Measurements from ENCODE around the gene VGLL4. TPM values are rescaled to one million over a fixed set of nuclear protein-coding genes. Genes with fewer than 3 reads are reported as not detected.
"Not testable (repeated sequence)": the region's sequence is repeated elsewhere in the genome, so short reads cannot be mapped to it uniquely, and the experiment has no call there.

Gene VGLL4
- total RNA-seq, 1 experiment from 2014 or later: 52.2 TPM

DNA sequence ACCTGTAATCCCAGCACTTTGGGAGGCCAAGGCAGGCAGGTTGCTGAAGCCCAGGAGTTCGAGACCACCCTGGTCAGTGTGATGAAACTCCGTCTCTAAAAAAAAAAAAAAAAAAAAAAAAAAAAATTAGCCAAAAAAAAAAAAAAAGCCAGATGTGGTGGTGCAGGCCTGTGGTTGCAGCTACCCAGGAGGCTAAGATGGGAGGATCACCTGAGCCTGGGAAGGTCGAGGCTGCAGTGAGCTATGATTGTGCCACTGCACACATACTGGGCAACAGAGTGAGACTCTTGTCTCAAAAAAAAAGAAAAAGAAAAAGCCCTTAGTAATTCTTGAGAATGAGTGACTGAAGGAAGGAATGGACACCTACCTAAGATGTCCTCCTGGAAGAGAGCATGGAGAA is 105.1 kb downstream of the VGLL4 start:
- DNase-seq (ENCODE audit: extremely low read depth, low read depth): no peak

GRCh38 chr3:11536936-11537612 is 106.6 kb downstream of the VGLL4 start:
- no peak for DNase-seq (ENCODE audit: extremely low read depth, low read depth)

DNA sequence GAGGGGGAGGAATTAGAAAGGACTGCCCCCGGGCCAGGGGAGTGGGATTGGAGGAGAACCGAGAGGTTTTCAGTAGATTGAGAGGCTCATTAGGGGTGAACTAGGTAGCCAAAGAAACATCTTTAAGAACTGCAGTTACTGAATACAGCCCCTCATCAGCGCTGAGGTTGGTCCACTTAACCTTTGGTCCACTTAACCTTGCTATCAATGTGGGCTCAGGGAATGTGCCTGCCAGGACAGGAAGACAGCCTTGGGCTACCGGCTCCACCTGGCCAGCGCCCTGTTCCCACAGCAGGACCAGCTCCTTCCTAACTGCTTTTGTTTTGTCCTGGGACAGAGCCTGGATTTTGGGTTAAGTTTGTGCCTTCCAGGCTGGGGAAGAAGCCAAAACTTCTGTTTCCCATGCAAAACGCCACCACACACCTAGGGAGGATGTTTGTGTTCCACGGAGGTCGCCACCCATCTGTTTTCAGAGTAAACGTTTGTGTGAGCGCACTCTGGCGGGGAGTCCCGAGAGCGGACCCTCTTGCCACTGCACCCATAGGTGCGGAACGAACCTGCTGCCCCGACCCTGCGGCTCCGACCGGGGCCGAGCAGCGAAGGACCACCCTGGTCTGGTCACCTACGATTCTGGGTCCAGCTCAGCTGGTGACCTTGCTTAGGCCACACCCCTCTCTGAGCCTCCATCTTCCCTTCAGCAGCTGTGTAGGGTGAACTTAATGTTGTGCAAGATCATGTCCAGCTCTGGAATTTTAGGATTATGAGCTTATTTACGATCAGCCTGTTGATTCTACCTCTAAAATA is 107.4 kb downstream of the VGLL4 start:
- DNase-seq (ENCODE audit: extremely low read depth, low read depth): no peak

- DNase-seq (ENCODE audit: extremely low read depth, low read depth): no peak
These were observed 108.3 kb downstream of the VGLL4 start for GRCh38 chr3:11535243-11535960.

DNA sequence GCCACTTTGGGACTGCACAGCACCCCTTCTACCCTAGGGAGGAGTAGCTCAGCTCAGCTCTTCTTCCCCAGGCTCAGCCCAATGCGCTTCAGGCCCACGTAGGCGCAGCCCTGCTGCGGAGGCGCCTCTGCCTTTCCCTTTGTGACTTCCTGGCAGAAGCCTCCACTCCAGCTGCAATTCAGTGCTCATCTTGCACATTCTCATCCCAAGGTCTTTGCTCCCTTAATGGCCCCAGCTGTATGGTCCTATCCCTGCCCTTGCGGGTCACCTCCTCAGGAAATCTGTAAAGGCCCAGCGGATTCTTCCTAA is 109.0 kb downstream of the VGLL4 start:
- DNase-seq (ENCODE audit: extremely low read depth, low read depth): no peak

DNA sequence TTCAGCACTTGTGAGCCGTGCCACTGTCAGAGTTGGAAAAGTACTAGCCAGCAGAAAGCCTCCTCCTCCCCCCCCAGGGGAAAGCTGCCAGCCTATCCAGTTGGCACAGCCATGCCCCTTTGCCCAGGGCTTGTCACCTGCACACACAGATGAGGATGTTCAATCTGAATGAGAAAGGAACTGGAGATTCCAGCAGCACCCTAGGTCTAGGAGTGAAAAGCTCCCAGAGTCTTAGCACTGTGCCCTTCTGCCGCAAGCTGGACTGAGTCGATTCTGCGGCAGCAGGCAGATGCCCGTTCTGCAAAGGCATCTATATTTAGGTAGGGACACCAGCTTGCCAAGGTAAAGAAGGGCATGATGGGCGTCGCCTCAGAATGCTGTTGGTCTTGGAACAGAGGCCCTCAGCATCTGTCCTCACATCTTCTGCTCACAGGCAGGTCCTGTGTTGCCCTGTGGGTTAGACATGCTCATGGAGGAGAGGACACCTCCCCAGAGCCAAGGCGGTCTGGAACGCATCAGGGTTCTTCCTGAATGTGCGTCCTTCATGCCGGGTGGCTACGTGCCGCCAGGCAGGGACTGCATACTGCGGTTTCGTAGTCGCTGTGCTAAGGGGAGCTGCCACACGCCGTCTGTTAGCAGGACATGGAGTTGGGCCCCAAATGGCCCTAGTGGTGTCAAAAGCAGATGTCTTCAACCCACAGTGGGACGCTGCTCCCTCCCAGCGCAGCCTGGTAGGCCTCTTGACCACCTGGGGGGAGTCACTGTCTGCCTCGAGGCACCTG is 109.5 kb downstream of the VGLL4 start:
- DNase-seq (ENCODE audit: extremely low read depth, low read depth): no peak

DNA sequence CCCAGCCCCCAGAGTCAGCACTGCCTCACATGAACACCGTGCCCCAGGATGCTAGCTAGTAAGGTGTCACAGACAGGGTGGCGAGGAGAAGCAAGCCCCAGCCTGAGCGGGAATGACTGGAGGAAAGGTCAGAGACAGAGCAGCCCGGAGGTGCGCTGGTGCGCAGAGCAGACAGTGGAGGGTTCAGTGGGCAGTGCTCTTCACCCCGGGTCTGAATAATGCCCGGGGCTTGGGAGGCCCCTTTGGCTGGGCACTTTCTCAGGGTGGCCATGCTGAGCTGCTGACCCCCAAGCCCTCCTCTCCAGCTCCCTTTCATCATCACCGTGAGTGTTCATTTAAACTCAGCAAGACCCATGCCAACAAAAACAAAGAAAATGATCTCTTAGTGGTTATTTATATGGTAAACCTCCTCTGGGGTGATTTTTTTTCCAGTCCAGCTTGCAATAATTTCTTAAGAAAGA is 110.8 kb downstream of the VGLL4 start:
- DNase-seq (ENCODE audit: extremely low read depth, low read depth): no peak

DNA sequence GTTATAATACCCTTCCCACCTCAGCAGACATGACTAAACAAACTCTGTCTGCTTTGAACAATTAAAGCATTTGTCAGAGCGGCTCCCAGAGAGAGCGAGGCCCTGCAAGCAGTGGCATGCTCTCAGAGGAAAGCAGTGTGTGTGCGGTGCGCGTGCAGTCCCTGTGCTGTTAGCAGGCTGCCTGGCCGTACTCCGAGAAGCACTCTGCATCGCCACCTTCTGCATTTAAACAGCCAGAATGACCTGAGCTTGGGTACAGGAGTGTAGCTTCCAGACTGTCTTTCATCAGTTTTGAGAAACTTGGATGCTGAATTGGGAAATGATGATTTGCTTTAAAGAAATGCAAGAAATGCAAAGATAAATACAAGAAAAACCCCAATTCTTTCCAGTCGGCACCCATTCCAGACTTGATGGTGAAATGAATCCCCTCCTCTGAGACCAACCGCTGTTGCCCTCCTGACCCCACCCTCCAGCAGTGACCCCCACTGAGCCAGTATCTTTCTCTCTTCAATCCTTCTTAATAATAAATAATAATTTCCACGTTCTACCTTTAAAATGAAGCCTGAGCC is 113.5 kb downstream of the VGLL4 start:
- DNase-seq (ENCODE audit: extremely low read depth, low read depth): no peak

GRCh38 chr3:11529281-11529680 is 114.4 kb downstream of the VGLL4 start:
- DNase-seq (ENCODE audit: extremely low read depth, low read depth): no peak

DNA sequence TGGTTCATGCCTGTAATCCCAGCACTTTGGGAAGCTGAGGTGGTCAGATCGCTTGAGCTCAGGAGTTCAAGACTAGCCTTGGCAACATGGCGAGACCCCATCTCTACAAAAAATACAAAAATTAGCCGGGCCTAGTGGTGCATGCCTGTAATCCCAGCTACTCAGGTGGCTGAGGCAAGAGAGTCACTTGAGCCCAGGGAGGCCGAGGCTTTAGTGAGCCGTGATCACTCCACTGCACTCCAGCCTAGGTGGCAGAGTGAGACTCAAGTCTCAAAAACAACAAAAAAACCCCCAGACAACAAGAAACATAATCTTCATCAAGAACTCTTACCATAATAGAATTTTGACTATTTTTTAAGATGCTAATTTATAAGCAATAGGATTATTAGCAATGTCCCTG is 117.6 kb downstream of the VGLL4 start:
- DNase-seq (ENCODE audit: extremely low read depth, low read depth): not testable (repeated sequence)

GRCh38 chr3:11523572-11524101 is 120.1 kb downstream of the VGLL4 start:
- DNase-seq (ENCODE audit: extremely low read depth, low read depth): no peak

DNA sequence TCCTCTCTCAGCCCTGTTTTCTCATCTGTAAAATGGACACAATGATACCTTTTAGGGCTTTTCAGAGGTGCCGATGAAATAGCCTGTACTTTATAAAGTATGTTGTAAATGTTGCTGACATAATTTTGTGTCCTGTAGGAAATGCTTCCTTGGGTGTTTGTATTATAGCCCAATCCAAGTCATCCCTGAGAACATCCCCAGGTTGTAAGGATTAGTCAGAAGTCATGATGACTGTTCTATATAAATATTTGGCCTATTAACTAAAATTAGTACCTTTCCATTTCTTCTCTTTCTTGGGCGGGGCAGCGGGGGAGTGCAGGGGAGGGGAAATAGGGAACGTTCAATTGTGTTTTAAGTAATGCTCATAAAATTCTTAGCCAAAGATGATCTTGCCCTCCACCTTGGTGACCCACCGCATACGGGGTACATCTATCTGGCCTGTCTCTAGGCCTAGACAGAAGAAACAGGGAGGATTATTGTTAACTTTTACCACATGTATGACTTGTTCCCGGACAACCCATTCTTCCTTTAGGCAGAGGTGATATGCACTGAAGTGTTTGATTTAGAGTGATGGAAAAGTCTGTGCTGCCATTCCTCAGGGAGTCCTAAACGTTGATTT is 120.7 kb downstream of the VGLL4 start:
- DNase-seq (ENCODE audit: extremely low read depth, low read depth): no peak

- no peak for DNase-seq (ENCODE audit: extremely low read depth, low read depth)
These were observed 121.4 kb downstream of the VGLL4 start for GRCh38 chr3:11522398-11522715.

GRCh38 chr3:11521167-11521566 is 122.5 kb downstream of the VGLL4 start:
- no peak for DNase-seq (ENCODE audit: extremely low read depth, low read depth)

- DNase-seq (ENCODE audit: extremely low read depth, low read depth): no peak
These were observed 126.1 kb downstream of the VGLL4 start for GRCh38 chr3:11517601-11518000.

DNA sequence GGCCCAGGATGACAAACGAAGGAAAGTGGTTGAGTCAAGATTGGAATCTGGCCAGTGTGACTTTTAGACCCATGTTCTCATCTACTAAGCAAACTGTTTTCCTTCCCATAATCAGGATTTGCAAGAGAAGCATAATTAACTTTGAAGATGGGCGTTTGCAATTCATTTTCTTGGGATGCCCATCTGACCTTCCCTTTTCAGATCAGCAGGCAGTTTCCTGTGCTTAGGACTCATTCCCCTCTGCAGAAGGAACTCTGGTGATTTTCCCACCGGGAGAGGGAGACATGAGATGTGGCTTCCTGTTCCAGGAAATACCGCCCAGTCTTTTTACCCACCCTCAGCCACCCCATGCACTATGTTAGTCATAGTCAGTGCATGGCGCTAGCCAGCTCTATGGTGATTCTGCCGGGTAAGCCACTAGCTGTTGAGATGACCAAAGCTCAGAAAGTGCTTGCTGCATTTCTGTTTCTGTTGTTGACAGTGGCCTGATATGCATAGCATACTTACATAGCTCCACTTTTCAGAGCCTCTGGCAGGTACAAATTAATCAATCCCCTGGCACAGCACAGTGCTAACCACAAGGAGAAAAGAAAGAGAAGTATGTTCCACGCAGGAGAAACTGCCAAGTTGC is 129.4 kb downstream of the VGLL4 start:
- DNase-seq (ENCODE audit: extremely low read depth, low read depth): no peak

DNA sequence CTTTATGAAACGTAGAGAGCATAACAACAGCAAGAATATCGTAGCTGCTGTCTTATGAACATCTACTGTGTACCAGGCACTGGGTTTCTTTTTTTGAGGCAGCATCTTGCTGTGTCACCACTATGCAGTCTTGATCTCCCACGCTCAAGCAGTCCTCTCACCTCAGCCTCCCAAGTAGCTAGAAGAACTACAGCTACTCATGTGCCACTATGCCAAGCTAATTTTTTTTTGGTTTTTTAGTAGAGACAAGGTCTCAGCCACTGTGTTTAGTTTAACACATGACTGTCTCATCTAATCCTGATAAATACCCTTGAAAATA is 129.9 kb downstream of the VGLL4 start:
- DNase-seq (ENCODE audit: extremely low read depth, low read depth): no peak

- DNase-seq (ENCODE audit: extremely low read depth, low read depth): not testable (repeated sequence)
These were observed 130.4 kb downstream of the VGLL4 start for GRCh38 chr3:11513125-11513816.

DNA sequence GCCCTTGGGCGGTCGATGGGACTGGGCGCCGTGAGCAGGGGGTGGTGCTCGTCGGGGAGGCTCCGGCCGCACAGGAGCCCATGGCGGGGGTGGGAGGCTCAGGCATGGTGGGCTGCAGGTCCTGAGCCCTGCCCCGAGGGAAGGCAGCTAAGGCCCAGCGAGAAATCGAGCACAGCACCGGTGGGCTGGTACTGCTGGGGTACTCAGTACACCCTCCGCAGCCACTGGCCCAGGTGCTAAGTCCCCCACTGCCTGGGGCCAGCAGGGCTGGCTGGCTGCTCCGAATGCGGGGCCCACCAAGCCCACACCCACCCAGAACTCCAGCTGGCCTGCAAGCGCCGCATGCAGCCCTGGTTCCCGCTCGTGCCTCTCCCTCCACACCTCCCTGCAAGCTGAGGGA is 132.1 kb downstream of the VGLL4 start:
- not testable (repeated sequence) for DNase-seq (ENCODE audit: extremely low read depth, low read depth)

Data from NCI-H460 (cell line).